HFF-Myc (cell line): ENCODE data around the gene PRTN3.
"Not testable (repeated sequence)": the region's sequence is repeated elsewhere in the genome, so short reads cannot be mapped to it uniquely, and the experiment has no call there.

Source experiments
- DNase-seq: peaks from one replicate; pipeline ENCODE4 v3.0.0-alpha.2; 2011; ENCODE audit warnings: low read depth; ENCODE audit errors: extremely low read depth
- H3K4me3 ChIP-seq: replicated peaks from 2 replicates; pipeline ENCODE4 v1.5.1; 2011; ENCODE audit warnings: low read depth, mild to moderate bottlenecking, control low read depth, low read length
- CTCF ChIP-seq: IDR thresholded peaks from 2 replicates; pipeline ENCODE4 v1.5.1; 2012; ENCODE audit warnings: mild to moderate bottlenecking, low read depth, low read length, control low read depth; ENCODE audit errors: missing control alignments

PRTN3 gene

GRCh38 chr19:843836-844545 is 3.2 kb downstream of the PRTN3 start:
- no peak for TF ChIP-seq CTCF
- DNase-seq: no peak
- no peak overlapping the region for H3K4me3 ChIP-seq

- no peak for DNase-seq
- no peak for TF ChIP-seq CTCF
- no peak overlapping the region for H3K4me3 ChIP-seq
These were observed 3.8 kb downstream of the PRTN3 start for GRCh38 chr19:844546-844971.

- H3K4me3 ChIP-seq: no peak overlapping the region
- no peak for TF ChIP-seq CTCF
- DNase-seq: no peak
These were observed 5.1 kb downstream of the PRTN3 start for GRCh38 chr19:845707-846521.

GRCh38 chr19:848386-848921 is 7.7 kb downstream of the PRTN3 start:
- TF ChIP-seq CTCF: no peak
- DNase-seq: no peak
- H3K4me3 ChIP-seq: no peak overlapping the region

GRCh38 chr19:849195-849594 is 8.4 kb downstream of the PRTN3 start:
- not testable (repeated sequence) for DNase-seq, H3K4me3 ChIP-seq

GRCh38 chr19:850221-850978 is 9.6 kb downstream of the PRTN3 start:
- TF ChIP-seq CTCF: no peak
- H3K4me3 ChIP-seq: no peak overlapping the region
- no peak for DNase-seq

- no peak overlapping the region for H3K4me3 ChIP-seq
- no peak for TF ChIP-seq CTCF
- no peak for DNase-seq
These were observed 10.2 kb downstream of the PRTN3 start for GRCh38 chr19:850979-851335.
